GM12864 (cell line): Measurements from ENCODE around the gene ARHGEF1.

Experiments
- DNase-seq: peaks from one replicate; pipeline ENCODE4 v3.0.0-alpha.2; 2011; ENCODE audit warnings: low read depth
- H3K4me3 ChIP-seq: 2 replicates; pipeline ENCODE4 v1.5.1; 2011; ENCODE audit warnings: mild to moderate bottlenecking, low read depth, low read length, control low read depth
- TF ChIP-seq, protein P1 (sequence below): IDR thresholded peaks from 2 replicates; pipeline ENCODE4 v1.5.1; 2011; ENCODE audit warnings: low read depth, mild to moderate bottlenecking, moderate library complexity, low read length, control low read depth, inconsistent platforms; ENCODE audit errors: missing control alignments

ARHGEF1 gene

DNA sequence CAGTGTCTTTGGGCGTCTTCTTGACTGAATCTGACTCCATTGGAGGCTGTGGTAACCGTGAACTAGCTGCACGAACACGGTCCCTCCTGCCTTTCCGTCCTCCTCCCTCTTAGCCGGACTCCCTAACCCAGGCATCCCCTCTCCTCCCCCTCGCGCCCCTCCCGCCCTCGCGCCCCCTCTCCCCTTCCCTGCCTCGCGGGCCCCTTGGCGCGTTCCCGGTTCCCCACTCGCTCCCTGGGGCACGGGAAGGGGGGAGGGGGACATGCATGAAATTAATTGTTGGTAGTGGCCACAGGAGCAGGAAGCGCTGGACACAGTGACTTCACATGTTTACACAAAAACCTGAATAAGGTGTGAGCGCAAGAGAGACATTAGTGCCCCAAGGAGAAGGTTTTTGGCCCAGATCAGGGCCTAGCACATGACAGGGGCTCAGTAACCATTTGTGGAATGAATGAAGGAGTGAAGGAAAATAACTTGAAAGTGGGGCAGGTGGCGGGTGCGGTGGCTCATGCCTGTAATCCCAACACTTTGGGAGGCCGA lies 37.9 kb upstream of the ARHGEF1 start:
- no peak overlapping the region for H3K4me3 ChIP-seq
- no peak for DNase-seq
- TF ChIP-seq, protein P1, sequence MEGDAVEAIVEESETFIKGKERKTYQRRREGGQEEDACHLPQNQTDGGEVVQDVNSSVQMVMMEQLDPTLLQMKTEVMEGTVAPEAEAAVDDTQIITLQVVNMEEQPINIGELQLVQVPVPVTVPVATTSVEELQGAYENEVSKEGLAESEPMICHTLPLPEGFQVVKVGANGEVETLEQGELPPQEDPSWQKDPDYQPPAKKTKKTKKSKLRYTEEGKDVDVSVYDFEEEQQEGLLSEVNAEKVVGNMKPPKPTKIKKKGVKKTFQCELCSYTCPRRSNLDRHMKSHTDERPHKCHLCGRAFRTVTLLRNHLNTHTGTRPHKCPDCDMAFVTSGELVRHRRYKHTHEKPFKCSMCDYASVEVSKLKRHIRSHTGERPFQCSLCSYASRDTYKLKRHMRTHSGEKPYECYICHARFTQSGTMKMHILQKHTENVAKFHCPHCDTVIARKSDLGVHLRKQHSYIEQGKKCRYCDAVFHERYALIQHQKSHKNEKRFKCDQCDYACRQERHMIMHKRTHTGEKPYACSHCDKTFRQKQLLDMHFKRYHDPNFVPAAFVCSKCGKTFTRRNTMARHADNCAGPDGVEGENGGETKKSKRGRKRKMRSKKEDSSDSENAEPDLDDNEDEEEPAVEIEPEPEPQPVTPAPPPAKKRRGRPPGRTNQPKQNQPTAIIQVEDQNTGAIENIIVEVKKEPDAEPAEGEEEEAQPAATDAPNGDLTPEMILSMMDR = no peak

DNA sequence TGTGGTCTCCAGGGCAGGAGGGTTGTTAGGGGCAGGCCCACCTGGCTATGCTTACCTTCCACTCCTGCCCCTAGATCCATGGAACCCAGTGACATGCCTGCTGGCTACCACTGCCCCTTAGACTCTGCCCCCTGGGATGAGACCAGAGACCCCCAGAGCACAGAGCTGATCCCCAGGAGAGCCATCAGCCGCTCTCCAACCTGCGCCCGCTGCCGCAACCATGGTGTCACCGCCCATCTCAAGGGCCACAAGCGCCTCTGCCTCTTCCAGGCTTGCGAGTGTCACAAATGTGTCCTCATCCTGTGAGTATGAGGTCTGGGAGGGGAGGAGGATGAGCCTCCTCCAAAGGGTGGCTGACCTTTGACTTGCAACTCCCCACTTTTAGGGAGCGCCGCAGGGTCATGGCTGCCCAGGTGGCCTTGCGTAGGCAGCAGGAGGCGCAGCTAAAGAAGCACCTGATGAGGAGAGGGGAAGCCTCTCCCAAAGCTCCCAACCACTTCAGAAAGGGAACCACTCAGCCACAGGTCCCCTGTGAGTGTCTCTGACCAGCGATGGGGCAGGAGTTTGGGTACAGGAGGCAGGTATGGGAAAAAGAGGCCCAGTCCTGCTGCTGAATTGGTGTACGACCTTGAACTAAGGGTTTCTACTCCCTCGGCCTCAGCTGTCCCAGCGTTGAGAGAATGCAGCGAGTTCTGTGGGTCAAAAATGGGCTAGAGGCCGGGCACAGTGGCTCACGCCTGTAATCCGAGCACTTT lies 35.5 kb upstream of the ARHGEF1 start:
- no peak for DNase-seq
- TF ChIP-seq, protein P1 = no peak
- no peak overlapping the region for H3K4me3 ChIP-seq

DNA sequence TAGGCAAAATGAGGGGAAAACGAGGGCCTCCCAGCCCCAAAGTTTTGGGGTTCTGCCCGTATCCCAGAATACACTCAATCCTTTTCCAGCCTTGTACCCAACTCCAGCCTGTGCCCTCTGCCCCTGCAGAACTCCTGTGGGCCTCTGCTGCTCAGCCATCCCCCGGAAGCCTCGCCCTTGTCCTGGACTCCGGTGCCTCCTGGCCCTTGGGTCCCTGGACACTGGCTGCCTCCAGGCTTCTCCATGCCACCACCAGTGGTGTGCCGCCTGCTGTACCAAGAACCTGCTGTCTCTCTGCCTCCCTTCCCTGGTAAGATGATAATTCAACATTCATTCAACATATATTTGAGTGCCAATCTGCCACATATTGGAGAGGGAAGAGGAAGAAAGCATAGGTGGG lies 34.3 kb upstream of the ARHGEF1 start:
- TF ChIP-seq, protein P1 = no peak
- H3K4me3 ChIP-seq = no peak overlapping the region

DNA sequence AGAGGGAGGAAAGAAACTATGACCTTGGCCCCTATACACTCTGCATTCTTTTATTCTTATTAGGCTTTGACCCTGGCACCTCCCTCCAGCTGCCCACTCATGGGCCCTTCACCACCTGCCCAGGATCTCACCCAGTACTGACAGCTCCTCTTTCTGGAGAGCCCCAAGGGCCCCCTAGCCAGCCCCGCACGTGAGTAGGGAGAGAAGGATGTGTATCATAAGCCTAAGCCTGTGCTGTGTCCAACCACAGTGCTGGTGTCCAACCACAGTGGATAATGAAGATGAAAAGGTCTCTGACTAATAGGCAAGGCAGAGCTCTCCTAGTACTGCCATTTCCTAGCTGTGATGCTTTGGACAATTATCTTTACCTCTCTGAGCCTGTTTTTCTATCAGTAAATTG lies 33.9 kb upstream of the ARHGEF1 start:
- no peak overlapping the region for H3K4me3 ChIP-seq
- TF ChIP-seq, protein P1 = no peak
- DNase-seq = no peak

More for the DNA sequence above, 34.3 kb upstream of the ARHGEF1 start:
- no peak for DNase-seq

DNA sequence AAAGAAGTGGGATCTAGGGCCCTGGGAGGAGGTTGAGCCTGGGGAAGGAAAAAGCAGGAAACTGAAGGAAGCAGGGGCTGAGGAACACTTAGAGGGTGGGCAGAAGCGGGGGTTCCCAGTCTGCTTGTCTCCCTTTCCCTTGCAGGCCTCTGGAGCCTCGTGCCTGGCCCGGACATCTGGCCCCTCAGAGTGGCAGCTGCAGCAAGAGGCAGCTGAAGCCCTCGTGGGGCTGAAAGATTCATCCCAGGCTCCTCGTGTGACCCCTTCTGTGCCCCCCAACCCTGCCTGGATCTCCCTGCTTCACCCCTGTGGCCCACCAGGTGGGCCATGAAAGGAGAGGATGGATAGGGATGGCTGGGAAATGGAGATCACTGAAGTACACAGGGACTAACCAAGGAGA lies 32.6 kb upstream of the ARHGEF1 start:
- DNase-seq = no peak
- no peak overlapping the region for H3K4me3 ChIP-seq
- TF ChIP-seq, protein P1 = no peak

DNA sequence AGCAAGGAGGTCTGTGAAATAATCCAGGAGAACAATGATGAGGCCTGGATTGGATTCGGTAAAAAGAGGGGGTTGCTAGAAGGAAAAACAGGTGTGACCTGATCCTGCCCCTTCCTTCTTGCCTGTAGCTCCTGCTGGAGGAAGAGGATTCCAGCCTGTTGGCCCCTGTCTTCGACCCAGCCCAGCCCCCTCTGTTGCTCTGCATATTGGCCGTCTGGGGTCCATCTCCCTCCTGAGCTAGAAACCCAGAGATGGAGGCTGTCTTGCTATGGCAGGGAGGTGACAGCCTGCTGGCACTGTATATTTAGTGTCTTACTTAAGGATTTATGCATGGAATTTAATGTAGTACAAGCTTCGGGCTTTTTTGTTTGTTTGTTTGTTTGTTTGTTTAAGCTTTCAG lies 31.5 kb upstream of the ARHGEF1 start:
- DNase-seq = no peak
- H3K4me3 ChIP-seq = no peak overlapping the region
- TF ChIP-seq, protein P1 = no peak

DNA sequence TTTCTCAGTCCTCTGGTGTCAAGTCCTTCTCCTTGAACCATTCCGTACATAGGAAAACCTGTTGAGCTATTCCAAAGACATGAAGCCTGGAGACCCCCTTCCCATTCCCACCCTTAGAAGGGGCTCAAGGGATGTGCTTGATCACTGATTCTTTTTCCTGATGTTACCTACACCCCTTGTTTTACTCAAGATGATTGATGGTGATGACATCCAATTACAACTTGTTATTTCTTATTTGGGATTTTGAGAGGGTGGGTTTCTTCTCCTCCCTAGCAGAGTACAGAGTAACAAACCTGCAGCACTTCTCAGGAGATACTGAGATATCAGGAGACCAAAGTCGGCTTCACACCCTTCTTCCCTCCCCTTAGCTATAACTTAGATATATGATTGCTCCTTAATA lies 29.6 kb upstream of the ARHGEF1 start:
- TF ChIP-seq, protein P1 = no peak
- no peak for DNase-seq
- no peak overlapping the region for H3K4me3 ChIP-seq
